GM12878 (cell line): ENCODE measurements around the gene THADA. TPM values are rescaled to one million over a fixed set of nuclear protein-coding genes. Genes with fewer than 3 reads are reported as not detected.

Experiments
- ATAC-seq: fragments of 200-7000 bp; cut with Tn5 transposase; 3 replicates; pipeline ENCODE4 v1.9.1; 2020; ENCODE audit warnings: mild to moderate bottlenecking, moderate library complexity
- BruUV-seq: library from RNA; stranded (reverse); fragments of 400-500 nt; replicated peaks from 2 replicates; lab custom pipeline; 2021; lab: Mats Ljungman, UMichigan
- CTCF ChIA-PET: fragments of 300-600 bp; sonication (Branson Sonifier 250); formaldehyde crosslinking; extraction: SDS; loops from one replicate; lab custom pipeline; 2021; ENCODE audit warnings: inconsistent platforms; lab: Yijun Ruan, JAX
- POLR2A ChIA-PET: fragments of 350-600 bp; formaldehyde crosslinking; extraction: SDS; loops from one replicate; lab custom pipeline; 2021; ENCODE audit warnings: inconsistent platforms; lab: Charles Lee
- RAD21 ChIA-PET: fragments of 300-600 bp; sonication (Branson Sonifier 250); formaldehyde crosslinking; loops from one replicate; lab custom pipeline; 2023; ENCODE audit warnings: antibody characterized with exemption; ENCODE audit not compliant: unreplicated experiment; lab: Charles Lee
- SMC1A ChIA-PET: fragments of 300-600 bp; sonication (Branson Sonifier 250); formaldehyde crosslinking; loops from one replicate; lab custom pipeline; 2023; ENCODE audit not compliant: unreplicated experiment, uncharacterized antibody; lab: Charles Lee
- DNase-seq: peaks from one replicate; pipeline ENCODE4 v3.0.0-alpha.2; 2011; ENCODE audit warnings: low read depth, low spot score
- FAIRE-seq: peaks from 3 replicates; lab custom pipeline; 2011; peaks lifted over from hg19 to GRCh38; lab: Jason Lieb, UNC
- H2AFZ ChIP-seq: 2 replicates; pipeline ENCODE4 v1.6.0; 2011; ENCODE audit warnings: low read depth, low read length, control low read depth; ENCODE audit not compliant: control insufficient read depth
- H3K27ac ChIP-seq: 2 replicates; pipeline ENCODE4 v1.5.1; 2011; ENCODE audit warnings: control low read depth; ENCODE audit not compliant: control insufficient read depth, insufficient read depth
- H3K27me3 ChIP-seq, 2 experiments: replicated peaks in 1 of 2; 2 replicates each; pipeline versions ENCODE4 v1.6.0 to v1.6.1; 2011; ENCODE audit warnings: low read length in 1 of 2; ENCODE audit not compliant: control insufficient read depth in 2 of 2, insufficient read depth in 2 of 2
- H3K36me3 ChIP-seq, 2 experiments: 2 replicates each; pipeline ENCODE4 v1.5.1; 2011; ENCODE audit warnings: low read length in 1 of 2; ENCODE audit not compliant: control insufficient read depth in 2 of 2, insufficient read depth in 2 of 2
- H3K4me1 ChIP-seq: 2 replicates; pipeline ENCODE4 v1.6.1; 2011; ENCODE audit warnings: mild to moderate bottlenecking, low read length, moderate library complexity, mixed read lengths; ENCODE audit not compliant: control insufficient read depth, insufficient read depth
- H3K4me2 ChIP-seq: 2 replicates; pipeline ENCODE4 v1.6.0; 2011; ENCODE audit warnings: control low read depth; ENCODE audit not compliant: control insufficient read depth, insufficient read depth
- H3K4me3 ChIP-seq: fragments of 200-600 bp; sonication (generic); 2 replicates; pipeline ENCODE4 v1.5.1; 2016
- H3K79me2 ChIP-seq: 2 replicates; pipeline ENCODE4 v1.6.0; 2011; ENCODE audit warnings: low read length; ENCODE audit not compliant: control insufficient read depth, insufficient read depth
- H3K9ac ChIP-seq: 2 replicates; pipeline ENCODE4 v1.8.0; 2011; ENCODE audit warnings: low read length, control low read depth, mixed read lengths; ENCODE audit not compliant: control insufficient read depth, insufficient read depth
- H3K9me3 ChIP-seq: replicated peaks from 3 replicates; pipeline ENCODE4 v1.5.1; 2011; ENCODE audit warnings: mild to moderate bottlenecking, low read length; ENCODE audit not compliant: control insufficient read depth, insufficient read depth
- H4K20me1 ChIP-seq: 2 replicates; pipeline ENCODE4 v1.6.0; 2011; ENCODE audit not compliant: control insufficient read depth, insufficient read depth
- BMI1 ChIP-seq: fragments of 450-650 bp; IDR thresholded peaks from 2 replicates; pipeline ENCODE4 v1.6.1; 2016; ENCODE audit warnings: mild to moderate bottlenecking, moderate library complexity, borderline replicate concordance
- CBX3 ChIP-seq: fragments of 200-600 bp; sonication (generic); IDR thresholded peaks from 2 replicates; pipeline ENCODE4 v1.6.1; 2016; ENCODE audit warnings: low read depth, borderline replicate concordance
- CREB1 ChIP-seq: IDR thresholded peaks from 2 replicates; pipeline ENCODE4 v1.6.1; 2012; ENCODE audit warnings: low read depth, mild to moderate bottlenecking, inconsistent platforms
- EZH2 ChIP-seq: IDR thresholded peaks from 2 replicates; pipeline ENCODE4 v1.6.1; 2012; ENCODE audit warnings: low read depth, mild to moderate bottlenecking, control low read depth, inconsistent platforms, low read length, borderline replicate concordance; ENCODE audit not compliant: control insufficient read depth
- JUNB ChIP-seq: IDR thresholded peaks from 2 replicates; pipeline ENCODE4 v1.6.1; 2016; ENCODE audit warnings: antibody characterized with exemption, mild to moderate bottlenecking
- MEF2B ChIP-seq: fragments of 450-650 bp; IDR thresholded peaks from 2 replicates; pipeline ENCODE4 v1.6.1; 2018; ENCODE audit warnings: mild to moderate bottlenecking, moderate library complexity; ENCODE audit not compliant: partially characterized antibody, poor library complexity, severe bottlenecking
- NR2C2 ChIP-seq: IDR thresholded peaks from 2 replicates; pipeline ENCODE4 v1.6.1; 2011; ENCODE audit warnings: borderline replicate concordance, low read depth; ENCODE audit not compliant: control insufficient read depth, insufficient read length
- RB1 ChIP-seq: fragments of 450-650 bp; formaldehyde crosslinking; IDR thresholded peaks from 2 replicates; pipeline ENCODE4 v1.6.1; 2017; ENCODE audit warnings: mild to moderate bottlenecking, borderline replicate concordance
- RUNX3 ChIP-seq: IDR thresholded peaks from 2 replicates; pipeline ENCODE4 v1.6.1; 2012; ENCODE audit warnings: low read length, inconsistent platforms
- SUZ12 ChIP-seq: fragments of 200-600 bp; sonication (generic); IDR thresholded peaks from one replicate; pipeline ENCODE4 v1.6.1; 2018; ENCODE audit warnings: antibody characterized with exemption, mild to moderate bottlenecking; ENCODE audit not compliant: unreplicated experiment
- WGBS: methylation state at CpG from one replicate; pipeline ENCODE4 v1.1.6; 2016; ENCODE audit warnings: low lambda C conversion rate; ENCODE audit not compliant: insufficient replicate concordance, insufficient coverage; ENCODE audit errors: missing lambda C conversion rate; 5-methylcytosine and 5-hydroxymethylcytosine counted together
- in situ Hi-C: fragments of 300-500 bp; cut with MboI; formaldehyde crosslinking; loops from 9 replicates; pipeline ENCODE4 v1.14.3; 2018; ENCODE audit warnings: mixed read lengths
- intact Hi-C: fragments of 100-400 bp; cut with micrococcal nuclease; formaldehyde crosslinking; loops from one replicate; pipeline ENCODE4 v1.14.2; 2022; ENCODE audit not compliant: unreplicated experiment
- polyA plus RNA-seq, 11 experiments: library from polyadenylated mRNA; depleted of rRNA in 4 of 11; unstranded in 6 of 11; stranded (reverse) in 5 of 11; fragments of >200 nt; fragmentation: Nextera tagmentation in 4 of 11; fragmentation: Illumina TruSeq in 1 of 11; extraction: Ambion mirVana in 4 of 11; extraction: Trizol in 1 of 11; gene quantifications; 1 replicate in 1 of 11; 2 replicates in 10 of 11; pipeline versions ENCODE4 v1.2.1 to v1.2.3, GENCODE V29; 2011 to 2016; ENCODE audit warnings: inconsistent platforms in 2 of 11, missing spikeins in 2 of 11, low read depth in 1 of 11
- total RNA-seq, 4 experiments: library from RNA; depleted of rRNA in 3 of 4; stranded (reverse); fragments of >200 nt in 3 of 4; fragmentation: Illumina TruSeq in 1 of 4; extraction: Trizol in 1 of 4; gene quantifications; 2 replicates each; pipeline versions ENCODE4 v1.2.1 to v1.2.3, GENCODE V29; 2013 to 2021
- TF ChIP-seq, protein P1 (sequence below): fragments of 450-650 bp; IDR thresholded peaks from 2 replicates; pipeline ENCODE4 v1.6.1; 2017; ENCODE audit warnings: mild to moderate bottlenecking
- TF ChIP-seq, protein P2 (sequence below): fragments of 450-650 bp; IDR thresholded peaks from 2 replicates; pipeline ENCODE4 v1.6.1; 2018; ENCODE audit warnings: borderline replicate concordance, mild to moderate bottlenecking; ENCODE audit not compliant: partially characterized antibody

The THADA gene
- total and polyA plus RNA-seq, 10 of the 15 experiments (the other 5 are each of a cell fraction or from before 2014, with no cell fraction given), result 14.6 to 33.2 (median 23.2) TPM

GRCh38 chr2:43450617-43451016, 145.2 kb downstream of the THADA start:
- DNase-seq, result no peak
- Histone ChIP-seq H3K36me3 (peaks cover 0 to 5% of the 10 kb centered on the region in 2 experiments; a peak in 1 of 4 replicates), H3K4me2 (no peak overlapping the region), H3K79me2 (no peaks in the 10 kb centered on the region), H3K4me1 (peaks cover 2% of the 10 kb centered on the region)
- CTCF ChIA-PET, result interaction anchor here (0.6 to 4.9 kb wide), 4 partner anchors 10 to 95 kb away, joined by 3 to 16 read pairs (median 4); no protein-coding TSS in a partner anchor
- TF ChIP-seq CREB1 (no peak), EZH2 (no peak), CBX3 (no peak)
- TF ChIP-seq, all 136 proteins: peak for 0
- no TSS peak for BruUV-seq
- ChIA-PET RAD21 (interaction anchor here (0.9 to 1.5 kb wide), 5 partner anchors 9 to 48 kb away, joined by 3 to 4 read pairs (median 4); no protein-coding TSS in a partner anchor), POLR2A (interaction anchor here (1.1 kb wide), 1 partner anchor 9 kb away, joined by 3 read pairs; no protein-coding TSS in a partner anchor), SMC1A (interaction anchor here (1.0 to 4.1 kb wide), 8 partner anchors 8 to 551 kb away, joined by 3 to 24 read pairs (median 6); no protein-coding TSS in a partner anchor)
- H3K27ac ChIP-seq, result no peak overlapping the region
- no peaks in the 10 kb centered on the region; the same call in 2 of the 3 replicates for H3K9me3 ChIP-seq
- no peaks in the 10 kb centered on the region for H4K20me1 ChIP-seq
- no peak overlapping the region for H3K4me3 ChIP-seq
- no peak overlapping the region for H2AFZ ChIP-seq
- no peak for ATAC-seq
- 100% methylated on average over 1 of the region's 1 CpG for WGBS
- in situ Hi-C loops, result no loop called here
- H3K27me3 ChIP-seq, result no peaks in the 10 kb centered on the region
- FAIRE-seq, result no peak
- intact Hi-C loops, result no loop called here
- H3K9ac ChIP-seq, result no peak overlapping the region

DNA sequence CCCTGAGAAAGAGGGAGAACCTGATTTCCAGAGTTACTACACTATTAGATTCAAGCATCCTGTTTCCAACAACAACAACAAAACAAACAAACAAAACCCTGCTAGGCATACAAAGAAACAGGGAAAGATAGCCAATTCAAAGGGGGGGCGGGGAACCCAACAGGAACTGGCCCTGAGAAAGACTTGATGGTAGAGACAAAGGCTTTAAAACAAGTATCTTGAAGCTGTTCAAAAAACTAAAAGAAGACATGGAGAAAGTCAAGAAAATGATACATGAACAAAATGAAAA, 147.1 kb downstream of the THADA start:
- BruUV-seq, result no TSS peak
- Histone ChIP-seq H3K4me3 (no peak overlapping the region), H3K9ac (no peak overlapping the region), H3K79me2 (no peaks in the 10 kb centered on the region), H4K20me1 (no peaks in the 10 kb centered on the region), H3K4me1 (no peaks in the 10 kb centered on the region), H3K4me2 (no peak overlapping the region), H3K9me3 (no peaks in the 10 kb centered on the region; the same call in 2 of the 3 replicates), H3K36me3 (peaks cover 0 to 5% of the 10 kb centered on the region in 2 experiments; a peak in 1 of 4 replicates), H3K27ac (no peak overlapping the region), H3K27me3 (no peaks in the 10 kb centered on the region), H2AFZ (no peak overlapping the region)
- DNase-seq, result no peak
- in situ Hi-C loops, result no loop called here
- POLR2A ChIA-PET, result no interaction called here
- ATAC-seq, result no peak
- SMC1A ChIA-PET, result interaction anchor here (0.6 to 4.1 kb wide), 4 partner anchors 7 to 492 kb away, joined by 3 to 24 read pairs (median 3); no protein-coding TSS in a partner anchor
- CTCF ChIA-PET, result interaction anchor here (4.9 kb wide), 1 partner anchor 8 kb away, joined by 16 read pairs; no protein-coding TSS in a partner anchor
- FAIRE-seq, result no peak
- intact Hi-C loops, result no loop called here
- 100% methylated on average over 1 of the region's 1 CpG for WGBS
- RAD21 ChIA-PET, result interaction anchor here (1.8 kb wide), 1 partner anchor 22 kb away, joined by 6 read pairs; no protein-coding TSS in a partner anchor
- TF ChIP-seq JUNB (no peak), CREB1 (no peak), NR2C2 (no peak), RB1 (no peak), SUZ12 (no peak), BMI1 (no peak), MEF2B (no peak), RUNX3 (no peak)
- TF ChIP-seq, protein P1, sequence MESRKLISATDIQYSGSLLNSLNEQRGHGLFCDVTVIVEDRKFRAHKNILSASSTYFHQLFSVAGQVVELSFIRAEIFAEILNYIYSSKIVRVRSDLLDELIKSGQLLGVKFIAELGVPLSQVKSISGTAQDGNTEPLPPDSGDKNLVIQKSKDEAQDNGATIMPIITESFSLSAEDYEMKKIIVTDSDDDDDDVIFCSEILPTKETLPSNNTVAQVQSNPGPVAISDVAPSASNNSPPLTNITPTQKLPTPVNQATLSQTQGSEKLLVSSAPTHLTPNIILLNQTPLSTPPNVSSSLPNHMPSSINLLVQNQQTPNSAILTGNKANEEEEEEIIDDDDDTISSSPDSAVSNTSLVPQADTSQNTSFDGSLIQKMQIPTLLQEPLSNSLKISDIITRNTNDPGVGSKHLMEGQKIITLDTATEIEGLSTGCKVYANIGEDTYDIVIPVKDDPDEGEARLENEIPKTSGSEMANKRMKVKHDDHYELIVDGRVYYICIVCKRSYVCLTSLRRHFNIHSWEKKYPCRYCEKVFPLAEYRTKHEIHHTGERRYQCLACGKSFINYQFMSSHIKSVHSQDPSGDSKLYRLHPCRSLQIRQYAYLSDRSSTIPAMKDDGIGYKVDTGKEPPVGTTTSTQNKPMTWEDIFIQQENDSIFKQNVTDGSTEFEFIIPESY, result no peak
- TF ChIP-seq, protein P2, sequence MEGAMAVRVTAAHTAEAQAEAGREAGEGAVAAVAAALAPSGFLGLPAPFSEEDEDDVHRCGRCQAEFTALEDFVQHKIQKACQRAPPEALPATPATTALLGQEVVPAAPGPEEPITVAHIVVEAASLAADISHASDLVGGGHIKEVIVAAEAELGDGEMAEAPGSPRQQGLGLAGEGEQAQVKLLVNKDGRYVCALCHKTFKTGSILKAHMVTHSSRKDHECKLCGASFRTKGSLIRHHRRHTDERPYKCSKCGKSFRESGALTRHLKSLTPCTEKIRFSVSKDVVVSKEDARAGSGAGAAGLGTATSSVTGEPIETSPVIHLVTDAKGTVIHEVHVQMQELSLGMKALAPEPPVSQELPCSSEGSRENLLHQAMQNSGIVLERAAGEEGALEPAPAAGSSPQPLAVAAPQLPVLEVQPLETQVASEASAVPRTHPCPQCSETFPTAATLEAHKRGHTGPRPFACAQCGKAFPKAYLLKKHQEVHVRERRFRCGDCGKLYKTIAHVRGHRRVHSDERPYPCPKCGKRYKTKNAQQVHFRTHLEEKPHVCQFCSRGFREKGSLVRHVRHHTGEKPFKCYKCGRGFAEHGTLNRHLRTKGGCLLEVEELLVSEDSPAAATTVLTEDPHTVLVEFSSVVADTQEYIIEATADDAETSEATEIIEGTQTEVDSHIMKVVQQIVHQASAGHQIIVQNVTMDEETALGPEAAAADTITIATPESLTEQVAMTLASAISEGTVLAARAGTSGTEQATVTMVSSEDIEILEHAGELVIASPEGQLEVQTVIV, result no peak
